ENCODE measurements around the gene SYNRG.

DNA sequence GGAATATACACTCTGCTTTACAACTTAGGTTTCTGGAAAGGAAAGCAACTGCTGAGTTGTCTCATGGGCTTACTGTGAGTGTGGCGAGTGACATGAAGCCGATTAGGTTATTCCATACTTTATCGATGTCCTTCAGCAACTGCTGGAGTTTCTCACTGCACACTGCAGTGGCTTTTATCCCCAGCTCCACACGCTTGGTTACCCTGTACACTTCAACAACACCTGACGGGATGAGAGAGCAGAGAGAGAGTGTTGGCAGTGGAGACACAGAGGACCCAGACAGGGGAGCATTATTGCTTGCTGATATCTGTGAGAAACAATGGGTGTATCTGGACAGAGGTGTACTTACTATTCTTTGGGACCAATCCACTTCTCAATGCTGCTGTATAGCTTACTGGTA, 73.3 kb downstream of the SYNRG start:
- TF ChIP-seq, protein P1, sequence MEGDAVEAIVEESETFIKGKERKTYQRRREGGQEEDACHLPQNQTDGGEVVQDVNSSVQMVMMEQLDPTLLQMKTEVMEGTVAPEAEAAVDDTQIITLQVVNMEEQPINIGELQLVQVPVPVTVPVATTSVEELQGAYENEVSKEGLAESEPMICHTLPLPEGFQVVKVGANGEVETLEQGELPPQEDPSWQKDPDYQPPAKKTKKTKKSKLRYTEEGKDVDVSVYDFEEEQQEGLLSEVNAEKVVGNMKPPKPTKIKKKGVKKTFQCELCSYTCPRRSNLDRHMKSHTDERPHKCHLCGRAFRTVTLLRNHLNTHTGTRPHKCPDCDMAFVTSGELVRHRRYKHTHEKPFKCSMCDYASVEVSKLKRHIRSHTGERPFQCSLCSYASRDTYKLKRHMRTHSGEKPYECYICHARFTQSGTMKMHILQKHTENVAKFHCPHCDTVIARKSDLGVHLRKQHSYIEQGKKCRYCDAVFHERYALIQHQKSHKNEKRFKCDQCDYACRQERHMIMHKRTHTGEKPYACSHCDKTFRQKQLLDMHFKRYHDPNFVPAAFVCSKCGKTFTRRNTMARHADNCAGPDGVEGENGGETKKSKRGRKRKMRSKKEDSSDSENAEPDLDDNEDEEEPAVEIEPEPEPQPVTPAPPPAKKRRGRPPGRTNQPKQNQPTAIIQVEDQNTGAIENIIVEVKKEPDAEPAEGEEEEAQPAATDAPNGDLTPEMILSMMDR (IDR thresholded peaks at IDR 0.05; ENCODE audit: low read depth, low read length, missing input control): no peak
- TF ChIP-seq, protein P2, sequence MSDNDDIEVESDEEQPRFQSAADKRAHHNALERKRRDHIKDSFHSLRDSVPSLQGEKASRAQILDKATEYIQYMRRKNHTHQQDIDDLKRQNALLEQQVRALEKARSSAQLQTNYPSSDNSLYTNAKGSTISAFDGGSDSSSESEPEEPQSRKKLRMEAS (IDR thresholded peaks at IDR 0.05): no peak
- no peak for TF ChIP-seq RAD21 (IDR thresholded peaks at IDR 0.05)

Measured in liver (tissue), 3 donors.